Activated CD4-positive, alpha-beta T cell treated with anti-CD3 and anti-CD28 coated beads, Interleukin-2, amount 50 U/mL, for 48 hours (primary cell): ENCODE results near the gene IL24.

Experiments
- DNase-seq, 2 experiments: peaks; one replicate each; pipeline ENCODE4 v3.0.0-alpha.2; 2020

Gene IL24

GRCh38 chr1:206905295-206906164 is 8.3 kb downstream of the IL24 start:
- DNase-seq = peak in 1 of 2 experiments; percentile 66

DNA sequence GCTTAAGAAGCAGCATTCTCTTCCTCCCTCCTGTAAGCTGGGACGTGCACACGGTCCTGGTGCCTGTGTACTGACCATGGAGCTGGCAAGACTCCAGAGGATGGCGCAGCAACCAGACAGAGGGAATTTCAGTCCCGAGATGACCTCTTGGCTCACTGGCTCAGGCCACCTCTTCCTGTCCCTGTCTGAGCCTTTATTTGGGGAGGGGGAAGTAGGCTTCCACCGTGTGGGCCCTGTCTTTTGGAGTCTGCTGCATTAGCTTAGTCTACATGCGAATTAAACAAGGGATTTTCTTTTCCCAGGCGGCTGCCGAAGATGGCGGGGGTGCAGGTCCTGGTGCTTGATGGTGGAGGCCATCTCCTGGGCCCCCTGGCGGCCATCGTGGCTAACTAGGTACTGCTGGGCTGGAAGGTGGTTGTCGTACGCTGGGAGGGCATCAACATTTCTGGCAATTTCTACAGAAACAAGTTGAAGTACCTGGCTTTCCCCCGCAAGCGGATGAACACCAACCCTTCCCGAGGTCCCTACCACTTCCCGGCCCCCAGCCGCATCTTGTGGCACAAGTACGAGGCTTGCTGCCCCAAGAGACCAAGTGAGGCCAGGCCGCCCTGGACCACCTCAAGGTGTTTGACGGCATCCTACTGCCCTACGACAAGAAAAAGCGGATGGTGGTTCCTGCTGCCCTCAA is 10.2 kb downstream of the IL24 start:
- DNase-seq = no peak

DNA sequence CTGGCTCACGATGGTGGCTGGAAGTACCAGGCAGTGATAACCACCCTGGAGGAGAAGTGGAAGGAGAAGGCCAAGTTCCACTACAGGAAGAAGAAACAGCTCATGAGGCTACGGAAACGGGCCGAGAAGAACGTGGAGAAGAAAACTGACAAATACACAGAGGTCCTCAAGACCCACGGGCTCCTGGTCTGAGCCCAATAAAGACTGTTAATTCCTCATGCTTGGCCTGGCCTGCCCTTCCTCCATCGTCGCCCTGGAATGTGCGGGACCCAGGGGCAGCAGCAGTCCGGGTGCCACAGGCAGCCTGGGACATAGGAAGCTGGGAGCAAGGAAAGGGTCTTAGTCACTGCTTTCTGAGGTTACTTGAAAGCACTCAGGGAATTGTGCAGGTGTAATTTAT is 10.8 kb downstream of the IL24 start:
- no peak for DNase-seq

DNA sequence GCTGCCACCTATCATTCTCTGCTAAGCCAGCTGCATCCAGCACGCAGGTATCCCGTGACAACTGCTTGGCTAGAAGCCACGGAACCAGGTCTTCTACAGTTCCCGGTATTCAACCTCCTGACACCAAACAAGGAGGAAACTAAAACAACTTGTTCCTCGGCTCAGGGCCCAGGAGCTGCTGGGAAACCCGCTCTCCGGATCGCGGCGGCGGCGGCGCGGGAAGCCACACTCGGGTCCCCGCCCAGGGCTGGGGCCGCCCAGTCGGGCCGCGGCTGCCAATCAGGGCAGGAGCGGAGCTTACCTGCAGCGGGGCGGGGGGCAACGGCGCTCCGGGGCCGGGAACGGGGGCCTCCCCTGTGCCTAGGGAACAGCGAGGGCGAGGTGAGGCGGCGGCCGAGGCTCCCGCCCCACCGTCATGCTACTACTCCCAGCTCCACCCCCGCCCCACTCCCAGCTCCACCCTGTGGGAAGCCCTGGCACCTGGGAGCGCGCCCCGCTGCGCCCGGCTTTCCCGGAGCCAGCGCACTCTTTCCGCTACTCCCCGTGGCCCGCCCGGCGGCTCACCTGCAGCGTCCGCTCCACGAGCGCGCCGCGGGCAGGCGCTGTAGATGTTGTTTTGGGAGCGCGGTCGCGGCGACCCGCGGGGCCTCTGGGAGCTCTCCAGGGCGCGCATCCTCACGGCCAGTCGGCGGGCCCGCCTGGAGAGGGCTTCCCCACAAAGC is 12.1 kb downstream of the IL24 start:
- peak in 1 of 2 experiments; percentile 57 for DNase-seq

- DNase-seq = no peak
Observed at GRCh38 chr1:206909883-206910318, 12.7 kb downstream of the IL24 start.

DNA sequence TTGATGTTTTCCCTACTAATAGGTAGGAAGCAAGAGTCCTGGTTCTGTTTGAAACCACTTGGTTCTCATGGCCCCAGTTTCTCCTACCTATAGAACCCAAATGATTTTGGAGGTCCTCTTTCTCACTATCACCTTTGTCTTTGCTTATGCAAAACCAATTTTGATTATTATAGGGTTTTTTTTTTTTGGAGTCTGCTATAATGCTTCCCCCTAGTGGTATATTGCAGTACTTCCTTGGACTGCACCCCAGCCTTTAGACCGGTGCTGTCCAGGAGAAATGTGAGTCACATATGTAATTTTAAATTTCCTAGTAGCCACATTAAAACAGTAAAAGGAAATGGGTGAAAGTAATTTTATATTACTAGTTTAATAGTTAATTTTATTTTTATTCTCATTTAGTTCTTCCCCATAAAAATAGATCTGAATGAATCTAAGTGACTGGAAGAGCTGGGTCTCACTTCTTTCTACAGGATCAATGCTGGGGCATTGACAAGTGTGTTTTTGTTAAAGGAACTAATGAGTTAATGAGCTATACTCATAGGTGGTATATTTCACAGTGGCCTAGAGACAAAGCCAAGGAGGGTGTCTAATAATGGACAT is 13.9 kb downstream of the IL24 start:
- peak in 1 of 2 experiments; percentile 44 for DNase-seq

DNA sequence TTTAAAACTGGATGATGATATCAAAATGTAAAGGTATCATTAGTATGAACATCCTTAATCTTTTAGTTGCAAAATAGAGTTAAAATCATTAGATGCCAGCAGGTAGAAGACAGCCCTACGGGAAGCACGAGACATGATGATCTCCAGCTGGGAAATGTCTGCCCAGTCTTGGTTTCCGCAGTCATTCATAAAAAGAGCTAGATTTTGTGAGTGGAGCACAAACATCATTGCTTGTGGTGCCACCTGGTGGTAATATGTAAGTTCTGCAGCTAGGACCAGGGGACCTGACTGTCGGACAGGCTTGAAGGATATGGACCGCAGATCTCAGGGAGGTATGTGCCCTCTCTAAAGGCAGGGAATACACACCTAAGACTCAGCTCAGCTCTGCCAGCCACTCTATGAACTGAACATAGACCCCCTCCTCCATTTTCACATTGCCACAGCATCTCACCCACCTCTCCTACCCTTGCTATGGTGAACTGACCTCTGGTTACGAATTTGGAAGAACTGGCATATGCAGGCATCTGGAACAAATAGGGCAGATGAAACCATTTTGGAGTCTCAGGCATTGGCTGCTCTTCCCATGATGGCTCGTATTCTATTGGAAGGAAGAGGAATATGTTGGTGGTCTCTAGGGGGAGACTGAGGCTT is 15.3 kb downstream of the IL24 start:
- DNase-seq = peak; percentile 67 to 74

DNA sequence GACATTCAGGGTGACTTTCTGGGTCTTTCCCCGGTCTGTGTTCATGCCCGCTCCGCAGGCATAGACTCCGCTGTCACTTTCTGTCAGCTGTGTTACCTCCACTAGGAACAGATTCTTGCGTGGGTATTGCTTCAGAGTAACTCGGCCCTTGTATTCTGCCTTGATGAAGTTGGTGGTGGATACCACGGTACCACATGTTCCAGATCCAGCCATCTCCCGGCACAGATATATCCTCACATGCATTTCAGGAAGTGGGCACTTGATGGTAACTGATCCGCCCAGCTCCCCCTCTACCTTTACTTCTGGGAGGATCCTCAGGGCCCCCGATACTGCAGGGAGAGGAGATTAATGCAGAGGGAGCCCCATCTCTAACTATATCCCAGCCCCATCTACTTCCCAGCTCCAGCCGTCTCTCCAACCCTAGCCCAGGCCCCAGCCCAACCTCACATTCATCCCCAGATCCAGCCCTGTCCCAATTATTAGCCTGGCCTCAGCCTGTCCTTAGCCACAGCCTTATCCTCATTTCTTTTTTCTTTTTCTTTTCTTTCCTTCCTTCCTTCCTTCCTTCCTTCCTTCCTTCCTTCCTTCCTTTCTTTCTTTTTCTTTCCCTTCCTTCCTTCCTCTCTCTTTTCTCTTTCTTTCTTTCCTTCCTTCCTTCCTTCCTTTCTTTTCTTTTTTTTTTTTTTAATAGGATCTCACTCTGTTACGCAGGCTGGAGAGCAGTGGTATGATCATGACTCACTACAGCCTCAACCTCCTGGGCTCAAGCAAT is 16.7 kb downstream of the IL24 start:
- no peak for DNase-seq

DNA sequence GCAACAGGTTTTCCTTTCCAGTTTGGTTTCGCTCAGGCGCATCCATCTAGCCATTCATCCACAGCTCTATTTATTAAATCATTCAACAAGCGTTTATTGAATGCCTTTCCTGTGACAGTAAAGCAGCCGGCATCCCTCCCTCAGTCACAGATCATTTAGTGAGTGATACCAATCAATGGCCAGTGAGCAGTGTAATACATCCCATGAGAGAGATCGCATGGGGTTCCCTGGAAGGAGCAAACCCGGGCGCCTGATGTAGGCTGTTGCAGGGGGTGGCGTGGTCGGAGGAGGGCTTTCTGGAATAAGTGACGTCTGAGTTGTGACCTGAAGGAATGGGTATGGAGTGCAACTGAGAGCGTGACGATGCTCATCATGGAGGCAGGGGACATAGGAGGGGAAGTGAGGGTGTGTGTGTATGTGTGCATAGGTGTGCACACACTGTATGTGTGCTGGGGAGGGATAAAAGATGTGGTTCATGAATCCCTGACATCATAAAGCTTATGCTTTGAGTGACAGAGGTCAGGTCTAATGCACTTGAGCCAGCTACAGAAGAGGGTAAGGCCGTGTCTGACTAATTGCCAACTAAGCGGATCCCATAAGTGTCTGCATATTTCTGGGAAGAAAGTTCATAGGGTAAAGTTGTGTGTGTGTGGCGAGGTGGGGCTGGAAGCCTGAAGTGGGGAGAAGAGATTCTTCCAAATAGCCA is 17.9 kb downstream of the IL24 start:
- no peak for DNase-seq

DNA sequence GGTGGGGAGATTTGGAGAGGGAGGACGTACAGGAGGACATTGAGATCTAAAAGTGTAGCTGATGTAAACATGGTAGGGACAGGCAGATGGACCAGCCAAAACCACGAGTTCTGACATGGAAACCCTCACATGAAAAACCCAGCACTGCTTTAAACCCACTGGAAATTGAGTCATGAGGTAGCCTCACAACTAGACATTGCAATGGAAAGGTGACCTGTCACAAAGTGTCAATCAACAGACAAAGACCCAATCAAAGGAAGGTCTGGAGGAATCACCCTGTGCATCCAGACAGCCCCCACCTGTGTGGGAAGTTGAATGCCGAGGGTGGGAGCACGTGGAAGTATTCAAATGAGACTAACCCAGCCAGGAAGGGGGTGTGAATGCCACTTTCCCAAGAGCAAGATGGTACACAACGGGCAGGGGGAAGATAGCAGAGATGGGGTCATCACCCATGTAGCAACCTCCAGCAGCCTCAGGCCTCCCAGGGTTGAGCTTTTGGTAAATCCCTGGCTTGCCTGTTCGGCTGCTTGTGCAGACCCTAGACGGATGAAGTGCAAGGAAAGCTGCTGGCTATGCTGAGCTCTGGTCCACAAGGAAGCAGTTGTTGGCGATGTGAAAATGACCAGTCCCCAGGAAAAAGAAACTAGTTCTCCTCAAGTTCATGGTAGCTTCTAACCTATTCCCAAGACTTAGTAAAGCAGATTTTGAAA is 18.9 kb downstream of the IL24 start:
- no peak for DNase-seq

DNA sequence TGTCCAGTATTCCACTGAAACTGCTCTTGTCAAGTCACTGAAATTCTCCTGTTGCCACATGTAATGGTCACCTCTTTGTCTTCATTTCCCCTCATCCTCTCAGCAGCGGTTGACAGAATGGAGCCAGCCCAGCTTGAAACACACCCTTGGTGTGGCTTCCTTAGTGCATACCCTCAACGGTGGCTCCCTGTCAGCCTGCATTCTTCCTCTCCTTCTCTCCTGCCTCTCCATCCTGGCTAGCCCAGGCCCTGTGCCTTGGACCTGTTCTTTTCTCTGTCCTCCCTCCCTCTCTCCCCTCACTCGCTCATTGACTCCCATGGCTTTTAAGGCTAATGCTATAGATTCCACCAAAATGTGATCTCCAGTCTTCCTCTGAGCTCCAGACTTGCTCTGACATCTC is 20.8 kb downstream of the IL24 start:
- DNase-seq = no peak

DNA sequence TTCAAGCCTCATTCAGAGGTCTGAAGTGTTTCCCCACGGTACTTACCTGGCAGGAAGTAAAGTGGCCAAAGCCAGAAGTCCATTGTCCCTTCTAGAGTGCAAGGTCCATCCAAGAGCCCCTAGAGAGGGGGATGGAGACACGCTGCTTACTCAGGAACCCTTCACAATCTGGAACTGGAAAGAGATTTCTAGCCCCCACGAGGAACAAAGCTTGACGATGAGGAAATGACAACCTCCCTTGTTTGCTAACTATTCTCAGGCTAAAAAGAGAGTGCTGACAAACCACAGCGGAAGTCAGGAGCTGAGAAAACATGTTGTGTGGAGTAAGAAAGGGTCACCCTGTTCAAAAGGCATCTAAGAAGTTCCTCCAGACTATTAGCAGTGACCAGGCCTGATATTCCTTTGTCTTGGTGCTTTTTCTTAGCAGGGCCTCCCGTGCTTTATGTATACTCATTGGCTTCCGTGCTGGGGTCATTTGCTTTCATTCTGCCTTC is 24.6 kb downstream of the IL24 start, which contains the start of gene FCMR:
Gene FCMR, minus strand, starts transcription at position 170 of the 494 bp plus-strand sequence. Its CDS starts 87 bp downstream, at position 83.
- DNase-seq = peak in 1 of 2 experiments; percentile 43

DNA sequence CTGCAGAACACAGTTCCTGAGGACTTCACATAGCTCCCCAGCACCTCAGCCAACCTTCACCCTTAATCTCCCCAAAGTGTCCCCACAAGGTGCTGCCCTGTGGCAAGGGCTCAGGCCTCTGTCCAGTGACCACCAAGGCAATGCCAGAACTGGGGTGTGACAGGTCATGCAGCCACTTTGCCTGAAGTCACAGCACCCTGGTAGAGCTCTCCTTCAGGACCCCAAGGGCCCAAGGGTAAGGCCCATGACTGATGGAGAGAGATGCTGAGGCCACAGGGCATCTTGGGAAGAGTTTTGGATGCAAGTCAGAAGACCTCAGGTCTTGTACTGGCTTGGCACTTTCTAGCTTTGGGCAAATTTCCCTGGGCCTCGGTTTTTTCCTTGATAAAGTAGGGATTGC is 25.3 kb downstream of the IL24 start:
- DNase-seq = peak in 1 of 2 experiments; percentile 26

DNA sequence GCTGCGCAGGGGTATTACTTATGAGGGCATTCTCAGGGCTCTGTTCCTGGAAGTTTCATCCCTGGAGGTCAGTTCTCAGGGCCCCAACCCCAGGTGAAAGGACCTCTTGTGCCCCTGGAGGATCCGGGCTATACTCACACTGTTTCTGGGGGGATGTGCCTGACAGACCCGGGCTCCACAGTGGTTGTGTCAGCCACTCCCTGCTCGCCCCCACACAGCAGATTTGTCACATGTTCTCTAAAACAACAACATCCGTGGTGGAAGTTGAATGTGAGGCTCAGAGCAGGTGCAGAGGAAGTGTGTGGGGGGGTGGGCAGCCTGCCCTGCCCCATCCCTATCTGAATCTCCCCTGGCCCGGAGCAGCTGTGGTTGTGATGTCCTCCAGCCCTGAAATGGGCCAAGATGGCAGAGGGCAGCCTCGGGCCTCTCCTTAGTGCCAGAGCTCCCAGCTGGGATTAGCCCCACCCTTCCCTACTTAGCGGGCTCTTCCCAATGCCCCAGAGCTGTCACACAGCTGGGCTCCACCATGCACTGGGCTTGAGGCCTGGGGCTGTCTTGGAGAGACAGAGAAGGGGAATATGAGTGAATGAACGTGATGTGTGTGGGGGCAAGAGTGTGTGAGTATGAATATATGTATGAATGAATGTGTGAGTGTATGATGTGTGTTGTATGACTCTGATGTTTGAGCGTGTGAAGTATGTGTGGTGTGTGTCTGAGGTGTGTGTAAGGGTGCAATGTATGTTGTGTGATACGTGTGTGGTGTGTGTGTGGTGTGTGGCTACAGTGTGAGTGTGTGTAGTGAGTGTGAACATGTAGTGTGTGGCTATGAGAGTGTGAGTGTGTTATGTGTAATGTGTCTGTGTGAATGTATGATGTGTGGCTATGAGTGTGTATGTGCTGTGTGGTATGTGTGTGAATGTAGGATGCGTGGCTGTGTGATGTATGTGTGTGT is 26.0 kb downstream of the IL24 start:
- DNase-seq = peak; percentile 62 to 74

- DNase-seq = peak in 1 of 2 experiments; percentile 25
Observed at GRCh38 chr1:206923961-206924557, 26.8 kb downstream of the IL24 start.

DNA sequence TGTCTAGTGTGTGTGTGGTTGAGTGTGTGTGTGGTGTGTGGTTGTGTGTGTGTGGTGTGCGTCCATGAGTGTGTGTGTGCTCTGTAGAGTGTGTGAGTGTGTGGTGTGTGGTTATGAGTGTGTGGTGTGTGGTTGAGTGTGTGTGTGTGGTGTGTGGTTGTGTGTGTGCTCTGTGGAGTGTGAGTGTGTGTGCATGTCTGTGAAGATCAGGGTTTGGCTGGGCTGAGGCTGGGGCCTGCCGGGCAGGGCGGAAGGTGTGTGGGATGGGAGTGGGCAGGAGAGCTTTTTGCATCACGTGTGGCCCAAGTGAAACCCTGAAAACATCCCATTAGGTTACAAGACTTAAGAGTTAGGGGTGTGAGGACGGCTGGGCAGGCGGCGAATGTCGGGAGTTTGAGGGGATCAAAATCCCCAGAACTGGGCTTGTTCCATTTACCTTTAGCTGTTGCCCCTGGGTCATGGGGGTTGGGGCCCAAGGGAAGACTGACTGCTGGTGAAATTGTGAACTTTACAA is 27.4 kb downstream of the IL24 start:
- DNase-seq = peak in 1 of 2 experiments; percentile 50

DNA sequence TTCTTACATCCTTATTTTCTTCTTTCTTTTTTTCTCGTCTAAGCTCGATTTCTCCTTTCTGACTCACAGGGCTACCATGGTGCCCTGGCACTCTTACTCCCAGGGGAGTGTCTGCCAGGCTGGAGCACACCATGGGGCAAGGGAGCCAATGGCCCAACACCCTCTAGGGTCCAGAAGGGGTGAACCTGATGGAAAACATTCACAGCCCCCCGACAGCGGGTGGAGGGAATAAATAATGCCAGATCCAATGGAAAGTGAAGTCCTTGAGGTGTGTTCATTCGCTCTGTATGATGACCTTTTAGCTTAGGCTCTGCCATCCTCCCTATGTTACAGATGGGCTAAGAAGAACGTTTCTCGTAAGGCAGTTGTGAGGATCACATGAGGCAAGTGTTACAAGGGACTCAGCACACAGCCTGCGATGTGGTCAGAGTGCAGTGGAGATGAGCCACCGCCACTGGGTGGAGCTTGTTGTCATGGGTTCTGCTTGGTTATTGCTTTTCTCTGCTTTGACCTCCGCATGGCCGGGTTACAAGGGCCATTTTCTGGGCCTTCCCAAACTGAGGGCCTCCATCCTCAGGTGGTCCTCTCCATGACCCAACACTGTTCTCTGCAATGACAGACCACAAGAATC is 28.0 kb downstream of the IL24 start:
- DNase-seq = peak in 1 of 2 experiments; percentile 66

DNA sequence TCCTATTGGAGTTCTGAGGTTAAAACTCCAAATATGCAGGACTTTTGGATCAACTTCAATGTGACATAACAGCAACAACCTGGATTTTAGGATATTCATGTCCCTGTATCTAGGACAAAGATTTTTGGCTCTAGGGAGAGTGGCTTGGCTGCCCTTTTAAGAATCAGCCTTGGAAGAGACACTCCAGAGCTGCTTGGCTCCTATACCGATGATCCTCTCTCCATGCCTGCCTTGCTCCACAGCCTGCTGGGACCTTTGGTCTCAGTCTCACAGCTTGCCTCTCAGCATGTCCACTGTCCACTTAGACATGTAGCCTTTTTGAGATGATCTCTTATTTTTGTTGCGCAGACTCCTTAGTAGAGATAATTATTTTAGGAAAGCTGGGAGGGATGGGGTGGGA is 29.0 kb downstream of the IL24 start:
- DNase-seq = no peak
